Measurements from ENCODE around the gene CALML3. TPM values are rescaled to one million over a fixed set of nuclear protein-coding genes. Genes with fewer than 3 reads are reported as not detected.

CALML3 gene
- total and polyA plus RNA-seq, 2 donors, result 142 to 144 TPM

DNA sequence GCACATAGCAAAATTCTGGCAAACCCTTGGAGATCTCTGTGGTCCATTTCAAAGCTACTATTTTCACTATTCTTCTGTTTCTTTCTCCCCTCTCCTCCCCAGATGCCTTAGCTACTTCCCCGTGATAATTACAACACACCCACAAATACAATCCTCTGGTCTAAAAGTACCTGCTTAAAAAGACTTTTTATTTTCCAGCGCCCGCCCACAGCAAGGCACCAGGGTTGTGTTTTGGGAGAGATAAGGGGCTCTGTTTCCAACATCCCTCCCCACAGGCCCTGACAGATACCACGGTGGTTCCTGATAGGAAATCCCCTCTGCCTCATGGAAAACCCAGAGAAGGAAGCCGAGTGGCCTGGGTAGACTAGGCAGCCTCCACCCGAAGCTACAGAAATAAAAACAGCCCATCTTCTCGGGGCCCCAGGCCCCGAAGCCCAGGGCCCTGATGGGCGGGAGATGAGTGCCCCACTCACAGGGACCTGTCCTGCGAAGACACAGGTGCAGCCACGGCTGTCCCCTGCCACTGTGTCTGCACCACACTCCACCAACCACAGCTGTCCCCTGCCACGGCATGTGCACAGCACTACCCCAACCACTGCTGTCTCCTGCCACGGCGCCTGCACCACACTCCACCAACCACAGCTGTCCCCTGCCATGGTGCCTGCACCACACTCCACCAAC is 45.1 kb upstream of the CALML3 start:
- 60% methylated on average over 14 of the region's 14 CpGs for WGBS
- Histone ChIP-seq H3K9me3 (ENCODE audit: control insufficient read depth in 2 of 2, insufficient read depth in 1 of 2, low read length in 1 of 2) (no peaks in the 10 kb centered on the region), H3K4me3 (ENCODE audit: low read length in 2 of 2) (no peak overlapping the region), H3K4me1 (ENCODE audit: control insufficient read depth in 2 of 2, insufficient read depth in 2 of 2, low read length in 2 of 2) (peaks cover 0 to 3% of the 10 kb centered on the region in 2 donors), H3K27me3 (ENCODE audit: control insufficient read depth in 2 of 2, insufficient read depth in 1 of 2, low read length in 1 of 2) (no peaks in the 10 kb centered on the region), H3K36me3 (ENCODE audit: control insufficient read depth in 2 of 2, insufficient read depth in 2 of 2, low read length in 1 of 2) (no peaks in the 10 kb centered on the region), H3K27ac (ENCODE audit: low read depth in 1 of 2, low read length in 1 of 2) (peak overlapping the region in 1 of 2 donors; percentile 21)
- DNase-seq (ENCODE audit: low read depth in 6 of 9, low spot score in 9 of 9), result no peak

DNA sequence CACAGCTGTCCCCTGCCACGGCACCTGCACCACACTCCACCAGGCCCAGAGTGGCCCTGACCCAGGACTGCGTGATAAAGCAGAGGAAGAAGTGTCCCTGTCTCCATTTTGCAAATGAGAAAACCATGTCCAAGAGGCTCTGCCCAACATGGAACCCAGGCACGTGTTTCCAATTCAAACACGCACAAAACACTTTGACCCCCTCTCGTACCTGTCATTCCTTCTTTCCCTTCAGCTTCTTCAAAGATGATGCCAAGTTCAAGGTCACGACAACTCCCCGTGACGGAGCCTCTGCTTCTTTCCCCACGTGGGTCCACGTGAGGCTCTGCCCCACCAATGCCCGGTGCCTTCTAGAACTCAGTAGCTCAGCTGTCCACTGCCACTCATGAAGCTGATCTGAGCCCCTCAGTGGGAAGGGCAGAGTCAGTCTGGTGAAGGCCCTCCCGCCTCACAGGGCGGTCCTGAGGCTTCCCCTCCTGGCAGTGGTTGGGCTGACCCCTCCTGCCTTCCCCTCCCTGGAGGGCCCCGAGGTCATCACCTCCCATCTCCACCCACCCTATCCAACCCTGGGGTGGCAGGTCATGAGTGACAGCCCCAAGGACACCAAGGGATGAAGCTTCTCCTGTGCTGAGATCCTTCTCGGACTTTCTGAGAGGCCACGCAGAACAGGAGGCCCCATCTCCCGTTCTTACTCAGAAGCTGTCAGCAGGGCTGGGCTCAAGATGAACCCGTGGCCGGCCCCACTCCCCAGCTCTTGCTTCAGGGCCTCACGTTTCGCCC is 44.4 kb upstream of the CALML3 start:
- DNase-seq (ENCODE audit: low read depth in 6 of 9, low spot score in 9 of 9), result no peak
- no peak overlapping the region for H3K4me3 ChIP-seq (ENCODE audit: low read length in 2 of 2)
- H3K27me3 ChIP-seq (ENCODE audit: control insufficient read depth in 2 of 2, insufficient read depth in 1 of 2, low read length in 1 of 2), result no peaks in the 10 kb centered on the region
- no peak overlapping the region for H3K27ac ChIP-seq (ENCODE audit: low read depth in 1 of 2, low read length in 1 of 2)
- H3K4me1 ChIP-seq (ENCODE audit: control insufficient read depth in 2 of 2, insufficient read depth in 2 of 2, low read length in 2 of 2), result peaks cover 0 to 3% of the 10 kb centered on the region in 2 donors
- no peaks in the 10 kb centered on the region for H3K9me3 ChIP-seq (ENCODE audit: control insufficient read depth in 2 of 2, insufficient read depth in 1 of 2, low read length in 1 of 2)
- H3K36me3 ChIP-seq (ENCODE audit: control insufficient read depth in 2 of 2, insufficient read depth in 2 of 2, low read length in 1 of 2), result no peaks in the 10 kb centered on the region
- 93% methylated on average over 21 of the region's 21 CpGs for WGBS

DNA sequence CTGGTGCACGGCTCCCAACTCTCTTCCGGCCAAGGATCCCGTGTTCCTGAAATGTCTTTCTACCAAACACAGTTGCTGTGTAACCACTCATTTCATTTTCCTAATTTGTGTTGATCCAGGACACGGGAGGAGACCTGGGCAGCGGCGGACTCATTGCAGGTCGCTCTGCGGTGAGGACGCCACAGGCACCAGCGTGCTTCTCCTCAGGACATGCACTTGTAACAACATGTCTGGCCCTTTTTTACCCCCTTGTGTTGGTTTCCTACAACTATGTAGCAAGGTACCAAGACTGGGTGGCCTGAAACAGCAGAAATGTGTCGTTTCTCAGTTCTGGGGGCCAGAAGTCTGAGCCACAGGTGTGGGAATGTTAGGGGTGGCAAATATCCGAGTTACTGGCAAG is 43.6 kb upstream of the CALML3 start:
- Histone ChIP-seq H3K27me3 (ENCODE audit: control insufficient read depth in 2 of 2, insufficient read depth in 1 of 2, low read length in 1 of 2) (no peaks in the 10 kb centered on the region), H3K27ac (ENCODE audit: low read depth in 1 of 2, low read length in 1 of 2) (no peak overlapping the region), H3K4me3 (ENCODE audit: low read length in 2 of 2) (no peak overlapping the region), H3K4me1 (ENCODE audit: control insufficient read depth in 2 of 2, insufficient read depth in 2 of 2, low read length in 2 of 2) (peaks cover 0 to 3% of the 10 kb centered on the region in 2 donors), H3K9me3 (ENCODE audit: control insufficient read depth in 2 of 2, insufficient read depth in 1 of 2, low read length in 1 of 2) (no peaks in the 10 kb centered on the region), H3K36me3 (ENCODE audit: control insufficient read depth in 2 of 2, insufficient read depth in 2 of 2, low read length in 1 of 2) (no peaks in the 10 kb centered on the region)
- no peak for DNase-seq (ENCODE audit: low read depth in 6 of 9, low spot score in 9 of 9)
- 91% methylated on average over 12 of the region's 12 CpGs for WGBS

- H3K9me3 ChIP-seq (ENCODE audit: control insufficient read depth in 2 of 2, insufficient read depth in 1 of 2, low read length in 1 of 2), result no peaks in the 10 kb centered on the region
- no peaks in the 10 kb centered on the region for H3K36me3 ChIP-seq (ENCODE audit: control insufficient read depth in 2 of 2, insufficient read depth in 2 of 2, low read length in 1 of 2)
- no peak for DNase-seq (ENCODE audit: low read depth in 6 of 9, low spot score in 9 of 9)
- H3K4me3 ChIP-seq (ENCODE audit: low read length in 2 of 2), result no peak overlapping the region
- H3K27ac ChIP-seq (ENCODE audit: low read depth in 1 of 2, low read length in 1 of 2), result no peak overlapping the region
- H3K27me3 ChIP-seq (ENCODE audit: control insufficient read depth in 2 of 2, insufficient read depth in 1 of 2, low read length in 1 of 2), result no peaks in the 10 kb centered on the region
- H3K4me1 ChIP-seq (ENCODE audit: control insufficient read depth in 2 of 2, insufficient read depth in 2 of 2, low read length in 2 of 2), result peaks cover 0 to 3% of the 10 kb centered on the region in 2 donors
- 96% methylated on average over 9 of the region's 9 CpGs for WGBS
Measured at GRCh38 chr10:5482016-5482415, 42.7 kb upstream of the CALML3 start.

DNA sequence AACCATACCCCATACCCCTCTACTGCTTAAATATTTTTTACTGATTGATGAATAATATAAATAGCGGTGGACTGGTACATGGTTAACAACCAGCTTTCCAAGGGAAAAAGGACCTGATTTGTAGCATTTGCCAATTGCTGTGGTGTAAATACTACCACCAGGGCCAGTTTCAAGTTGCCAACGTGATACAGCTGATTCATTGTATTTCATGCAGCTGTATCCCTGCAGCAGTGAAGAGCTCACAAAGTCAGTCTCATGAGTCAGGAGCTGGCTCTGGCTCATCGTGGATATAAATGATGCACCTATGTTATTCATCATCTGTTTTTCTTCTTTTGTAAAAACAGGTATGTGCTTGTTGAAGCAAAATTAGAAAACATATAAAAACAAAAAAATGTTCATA is 40.6 kb upstream of the CALML3 start:
- Histone ChIP-seq H3K27ac (ENCODE audit: low read depth in 1 of 2, low read length in 1 of 2) (no peak overlapping the region), H3K27me3 (ENCODE audit: control insufficient read depth in 2 of 2, insufficient read depth in 1 of 2, low read length in 1 of 2) (no peaks in the 10 kb centered on the region), H3K4me3 (ENCODE audit: low read length in 2 of 2) (no peak overlapping the region), H3K9me3 (ENCODE audit: control insufficient read depth in 2 of 2, insufficient read depth in 1 of 2, low read length in 1 of 2) (no peaks in the 10 kb centered on the region), H3K4me1 (ENCODE audit: control insufficient read depth in 2 of 2, insufficient read depth in 2 of 2, low read length in 2 of 2) (peaks cover 0 to 11% of the 10 kb centered on the region in 2 donors), H3K36me3 (ENCODE audit: control insufficient read depth in 2 of 2, insufficient read depth in 2 of 2, low read length in 1 of 2) (no peaks in the 10 kb centered on the region)
- WGBS, result 89% methylated on average over 3 of the region's 3 CpGs
- no peak for DNase-seq (ENCODE audit: low read depth in 6 of 9, low spot score in 9 of 9)

- WGBS, result 97% methylated on average over 14 of the region's 14 CpGs
- Histone ChIP-seq H3K27me3 (ENCODE audit: control insufficient read depth in 2 of 2, insufficient read depth in 1 of 2, low read length in 1 of 2) (no peaks in the 10 kb centered on the region), H3K4me1 (ENCODE audit: control insufficient read depth in 2 of 2, insufficient read depth in 2 of 2, low read length in 2 of 2) (peaks cover 0 to 14% of the 10 kb centered on the region in 2 donors), H3K27ac (ENCODE audit: low read depth in 1 of 2, low read length in 1 of 2) (no peak overlapping the region), H3K9me3 (ENCODE audit: control insufficient read depth in 2 of 2, insufficient read depth in 1 of 2, low read length in 1 of 2) (no peaks in the 10 kb centered on the region), H3K4me3 (ENCODE audit: low read length in 2 of 2) (no peak overlapping the region), H3K36me3 (ENCODE audit: control insufficient read depth in 2 of 2, insufficient read depth in 2 of 2, low read length in 1 of 2) (no peaks in the 10 kb centered on the region)
- DNase-seq (ENCODE audit: low read depth in 6 of 9, low spot score in 9 of 9), result no peak
Measured at GRCh38 chr10:5485290-5485689, 39.5 kb upstream of the CALML3 start.

DNA sequence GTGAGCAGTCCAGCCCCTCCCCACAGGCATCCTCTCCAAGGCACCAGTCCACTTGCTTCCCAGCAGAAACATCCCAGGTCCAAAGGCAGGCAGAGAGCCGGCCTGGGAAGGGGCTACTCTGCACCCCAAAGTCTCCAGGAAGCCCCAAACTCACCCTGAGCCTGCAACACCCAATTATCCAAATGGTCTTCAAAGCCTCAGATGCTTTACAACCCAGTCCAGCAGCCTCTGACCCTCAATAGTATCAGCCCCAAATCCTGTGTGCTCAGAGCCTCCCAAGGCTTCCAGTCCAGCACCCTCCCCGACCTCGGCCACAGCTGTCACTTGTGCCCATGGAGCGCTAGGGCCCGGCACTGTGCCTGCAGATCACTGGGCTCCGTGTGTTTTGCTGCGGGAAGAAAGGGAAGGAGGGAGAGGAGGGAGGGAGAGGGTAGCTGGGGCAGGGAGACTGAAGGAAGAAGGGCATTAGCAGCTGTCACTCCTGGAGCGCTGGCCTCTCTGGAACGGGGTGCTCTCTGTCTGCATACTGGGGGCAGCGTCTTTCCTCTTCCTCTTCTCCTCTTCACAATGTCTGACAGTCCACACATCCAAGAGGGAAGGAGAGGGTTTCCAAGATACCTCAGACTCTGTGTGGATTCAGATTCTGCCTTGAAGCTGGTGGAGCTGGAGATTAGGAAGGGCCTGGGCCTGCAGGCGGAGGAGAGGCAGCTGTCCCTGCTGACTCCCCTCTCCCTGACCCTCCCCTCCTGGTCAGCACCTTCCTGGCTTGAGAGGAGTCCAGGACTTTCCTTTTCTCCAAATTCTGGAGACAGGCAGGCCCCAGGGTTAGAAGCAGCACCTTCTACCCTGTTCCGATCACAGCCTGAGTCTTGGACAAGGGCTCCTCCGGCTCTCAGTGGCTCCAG is 38.6 kb upstream of the CALML3 start:
- Histone ChIP-seq H3K9me3 (ENCODE audit: control insufficient read depth in 2 of 2, insufficient read depth in 1 of 2, low read length in 1 of 2) (peaks cover 0 to under 1% of the 10 kb centered on the region in 2 donors), H3K4me3 (ENCODE audit: low read length in 2 of 2) (no peak overlapping the region), H3K27me3 (ENCODE audit: control insufficient read depth in 2 of 2, insufficient read depth in 1 of 2, low read length in 1 of 2) (no peaks in the 10 kb centered on the region), H3K36me3 (ENCODE audit: control insufficient read depth in 2 of 2, insufficient read depth in 2 of 2, low read length in 1 of 2) (no peaks in the 10 kb centered on the region), H3K4me1 (ENCODE audit: control insufficient read depth in 2 of 2, insufficient read depth in 2 of 2, low read length in 2 of 2) (peaks cover 0 to 20% of the 10 kb centered on the region in 2 donors), H3K27ac (ENCODE audit: low read depth in 1 of 2, low read length in 1 of 2) (no peak overlapping the region)
- no peak for DNase-seq (ENCODE audit: low read depth in 6 of 9, low spot score in 9 of 9)
- 95% methylated on average over 13 of the region's 13 CpGs for WGBS

DNA sequence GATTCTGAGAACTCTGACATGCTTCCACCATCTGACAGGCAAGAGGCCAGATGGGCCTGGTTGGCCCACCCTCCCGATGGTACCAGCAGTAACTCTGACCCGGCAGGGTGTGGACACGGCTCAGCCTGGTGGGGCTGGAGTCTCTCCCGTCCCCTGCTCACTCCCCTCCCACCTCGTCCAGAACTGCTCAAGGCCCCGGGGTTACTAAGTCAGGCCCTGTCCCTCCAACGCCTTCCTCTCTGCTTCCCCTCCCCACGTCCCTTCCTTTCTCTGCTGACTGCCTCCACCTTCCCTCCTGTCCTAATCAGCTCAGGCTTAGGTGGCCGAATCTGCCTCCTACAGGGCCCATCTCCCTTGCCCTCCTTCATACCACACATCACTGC is 37.9 kb upstream of the CALML3 start:
- Histone ChIP-seq H3K27me3 (ENCODE audit: control insufficient read depth in 2 of 2, insufficient read depth in 1 of 2, low read length in 1 of 2) (no peaks in the 10 kb centered on the region), H3K36me3 (ENCODE audit: control insufficient read depth in 2 of 2, insufficient read depth in 2 of 2, low read length in 1 of 2) (no peaks in the 10 kb centered on the region), H3K9me3 (ENCODE audit: control insufficient read depth in 2 of 2, insufficient read depth in 1 of 2, low read length in 1 of 2) (peaks cover 0 to 3% of the 10 kb centered on the region in 2 donors), H3K4me1 (ENCODE audit: control insufficient read depth in 2 of 2, insufficient read depth in 2 of 2, low read length in 2 of 2) (peaks cover 0 to 23% of the 10 kb centered on the region in 2 donors), H3K27ac (ENCODE audit: low read depth in 1 of 2, low read length in 1 of 2) (no peak overlapping the region), H3K4me3 (ENCODE audit: low read length in 2 of 2) (no peak overlapping the region)
- no peak for DNase-seq (ENCODE audit: low read depth in 6 of 9, low spot score in 9 of 9)
- 93% methylated on average over 9 of the region's 9 CpGs for WGBS

Data from thymus (tissue), 11 donors.